Heart left ventricle (tissue), 16 donors: ENCODE data around the gene GAD2. TPM values are rescaled to one million over a fixed set of nuclear protein-coding genes. Genes with fewer than 3 reads are reported as not detected.

ENCODE experiments used
- ATAC-seq, 4 donors: fragments of 200-7000 bp; cut with Tn5 transposase; one replicate each; pipeline ENCODE4 v1.9.1; 2020 to 2022; ENCODE audit warnings: moderate library complexity in 4 of 4, mild to moderate bottlenecking in 3 of 4, moderate number of reproducible peaks in 1 of 4
- DNase-seq, 5 donors: peaks; one replicate each; pipeline ENCODE4 v3.0.0-alpha.2; 2020
- H3K27ac ChIP-seq, 12 donors: fragments of 200-600 bp; sonication (generic) in 4 of 12; one replicate each; pipeline versions ENCODE4 v1.5.0 to v1.8.0; 2016 to 2022; ENCODE audit warnings: mild to moderate bottlenecking in 2 of 12
- H3K27me3 ChIP-seq, 9 donors: fragments of 200-600 bp; sonication (generic) in 2 of 9; one replicate each; pipeline versions ENCODE4 v1.5.1 to v1.8.0; 2016 to 2022; ENCODE audit warnings: mild to moderate bottlenecking in 3 of 9
- H3K36me3 ChIP-seq, 9 donors: fragments of 200-600 bp; sonication (generic) in 2 of 9; one replicate each; pipeline versions ENCODE4 v1.5.0 to v1.8.0; 2018 to 2022; ENCODE audit warnings: mild to moderate bottlenecking in 2 of 9
- H3K4me1 ChIP-seq, 12 donors: fragments of 200-600 bp; sonication (generic) in 4 of 12; one replicate each; pipeline versions ENCODE4 v1.5.0 to v1.8.0; 2016 to 2022; ENCODE audit warnings: mild to moderate bottlenecking in 3 of 12
- H3K4me3 ChIP-seq, 12 donors: fragments of 200-600 bp; sonication (generic) in 4 of 12; one replicate each; pipeline versions ENCODE4 v1.5.0 to v1.8.0; 2017 to 2022; ENCODE audit warnings: mild to moderate bottlenecking in 9 of 12, moderate library complexity in 4 of 12
- H3K9me3 ChIP-seq, 12 donors: fragments of 200-600 bp; sonication (generic) in 4 of 12; one replicate each; pipeline versions ENCODE4 v1.5.0 to v1.8.0; 2016 to 2022; ENCODE audit warnings: mild to moderate bottlenecking in 1 of 12
- POLR2A ChIP-seq, 2 donors: fragments of 450-650 bp; IDR thresholded peaks; one replicate each; pipeline ENCODE4 v1.6.1; 2017; ENCODE audit warnings: antibody characterized with exemption in 2 of 2, mild to moderate bottlenecking in 2 of 2, moderate library complexity in 2 of 2
- WGBS, 4 donors: extraction: QIAGEN DNeasy Blood & Tissue Kit in 2 of 4; methylation state at CpG; one replicate each; pipeline versions ENCODE4 v1.1.5 to v1.1.7; 2013 to 2018; 5-methylcytosine and 5-hydroxymethylcytosine counted together
- intact Hi-C, 10 donors: fragments of 100-400 bp; cut with DNase I; formaldehyde crosslinking; loops; one replicate each; pipeline versions ENCODE4 v1.11.1 to v1.14.2; 2022
- polyA plus RNA-seq, 2 donors: library from polyadenylated mRNA; stranded (reverse); fragments of 200-250 nt; gene quantifications; one replicate each; pipeline ENCODE4 v1.2.3, GENCODE V29; 2013
- total RNA-seq, 9 donors: library from RNA; depleted of rRNA in 2 of 9; stranded (reverse); fragments of >200 nt in 2 of 9; fragmentation: NEBNext Ultra II Directional in 3 of 9; extraction: Animal tissue kit (Norgen Biotek cat#: 25700) in 3 of 9; gene quantifications; one replicate each; pipeline versions ENCODE4 v1.1.0 to v1.2.4, GENCODE V29; 2016 to 2023
- TF ChIP-seq, protein P1 (sequence below), 12 donors: fragments of 200-600 bp; sonication (generic) in 4 of 12; IDR thresholded peaks; one replicate each; pipeline versions ENCODE4 v1.5.0 to v1.8.0; 2018 to 2022; ENCODE audit warnings: antibody characterized with exemption in 12 of 12, mild to moderate bottlenecking in 5 of 12
- donor health status: ischemic (EF 13 %, LVEDD 7.1; RV severe dilation, severe dysfunction).
- donor health status: healthy with polysubstance abuse.
- donor health status: DM: no; HTN: yes; CAD: no.
- donor health status: DM: no; HTN: no; CAD: no.
- donor health status: ischemic (EF 25% LVEDD 6.9; RV normal size, moderate dysfunction).
- donor health status: ischemic (EF 25% LVEDD 5.7; RV mildly dilated, moderate dysfunction).
- donor health status: healthy.
- donor health status: DM: yes; HTN: yes; CAD: no.
- donor health status: ischemic (EF 35%, LVEDD 5.7; RV mildly dilated, moderate dysfunction).
- donor health status: nonischemic (EF 11% LVEDD 7.7; RV severe dilation, severe dysfunction).
- donor health status: DM: yes; HTN: yes; CAD: no.
- donor health status: PGD.
- donor health status: ischemic (EF 29% LVEDD 5.4; RV normal size, mild dysfunction).
- donor health status: nonischemic (EF 23%, LVEDD 6.1; RV moderate dilation, normal function).

Gene GAD2
- total and polyA plus RNA-seq, 11 donors, result not detected

DNA sequence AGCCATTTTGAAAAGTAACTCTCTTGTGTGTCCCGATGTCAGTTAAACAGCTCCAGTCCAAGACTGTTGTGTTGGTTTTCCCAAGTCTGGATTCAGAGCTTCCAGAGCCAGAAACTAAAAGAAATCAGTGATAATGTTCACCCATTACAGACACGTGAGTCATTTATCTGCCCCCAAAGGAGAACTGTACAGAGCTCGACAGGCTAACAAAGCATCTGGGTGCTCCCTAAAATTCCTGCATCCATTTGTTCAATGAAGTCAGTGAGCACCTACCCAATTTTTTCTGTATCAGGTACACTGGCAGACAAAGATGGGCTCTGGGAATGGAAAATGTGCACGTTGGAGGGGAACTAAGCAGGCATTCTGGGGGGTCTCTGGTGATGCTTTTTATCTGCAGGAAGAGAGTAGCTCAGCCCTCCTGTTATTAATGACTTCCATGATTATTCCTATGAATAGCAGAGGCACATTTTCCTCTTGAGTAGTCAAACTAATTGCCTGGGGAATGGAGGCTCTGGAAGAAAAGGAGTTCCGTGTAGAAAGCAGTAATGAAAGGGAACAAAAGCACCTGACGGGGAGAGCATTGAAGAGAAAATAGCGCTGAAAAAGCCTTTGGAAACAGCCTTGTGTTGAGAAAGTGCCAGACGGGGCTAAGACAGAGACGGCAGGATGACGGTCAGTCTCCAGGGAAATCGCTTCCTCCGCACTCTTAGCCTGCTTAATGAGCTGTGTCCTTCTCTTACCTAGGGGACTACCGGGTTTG is 75.3 kb downstream of the GAD2 start:
- ATAC-seq (no peak), DNase-seq (no peak)
- TF ChIP-seq POLR2A (IDR thresholded peaks at IDR 0.05), result no peak
- TF ChIP-seq, protein P1, sequence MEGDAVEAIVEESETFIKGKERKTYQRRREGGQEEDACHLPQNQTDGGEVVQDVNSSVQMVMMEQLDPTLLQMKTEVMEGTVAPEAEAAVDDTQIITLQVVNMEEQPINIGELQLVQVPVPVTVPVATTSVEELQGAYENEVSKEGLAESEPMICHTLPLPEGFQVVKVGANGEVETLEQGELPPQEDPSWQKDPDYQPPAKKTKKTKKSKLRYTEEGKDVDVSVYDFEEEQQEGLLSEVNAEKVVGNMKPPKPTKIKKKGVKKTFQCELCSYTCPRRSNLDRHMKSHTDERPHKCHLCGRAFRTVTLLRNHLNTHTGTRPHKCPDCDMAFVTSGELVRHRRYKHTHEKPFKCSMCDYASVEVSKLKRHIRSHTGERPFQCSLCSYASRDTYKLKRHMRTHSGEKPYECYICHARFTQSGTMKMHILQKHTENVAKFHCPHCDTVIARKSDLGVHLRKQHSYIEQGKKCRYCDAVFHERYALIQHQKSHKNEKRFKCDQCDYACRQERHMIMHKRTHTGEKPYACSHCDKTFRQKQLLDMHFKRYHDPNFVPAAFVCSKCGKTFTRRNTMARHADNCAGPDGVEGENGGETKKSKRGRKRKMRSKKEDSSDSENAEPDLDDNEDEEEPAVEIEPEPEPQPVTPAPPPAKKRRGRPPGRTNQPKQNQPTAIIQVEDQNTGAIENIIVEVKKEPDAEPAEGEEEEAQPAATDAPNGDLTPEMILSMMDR (IDR thresholded peaks at IDR 0.05), result no peak
- no peaks in the 10 kb centered on the region for H3K9me3 ChIP-seq
- peaks cover 0 to 6% (median 0%) of the 10 kb centered on the region in 9 donors for H3K27me3 ChIP-seq
- H3K27ac ChIP-seq, result no peak overlapping the region
- no peaks in the 10 kb centered on the region for H3K36me3 ChIP-seq
- H3K4me3 ChIP-seq, result no peak overlapping the region
- 61 to 71% (median 64%) methylated on average over 13 of the region's 13 CpGs for WGBS, 4 donors
- intact Hi-C loops, result no loop called here
- H3K4me1 ChIP-seq, result no peaks in the 10 kb centered on the region

DNA sequence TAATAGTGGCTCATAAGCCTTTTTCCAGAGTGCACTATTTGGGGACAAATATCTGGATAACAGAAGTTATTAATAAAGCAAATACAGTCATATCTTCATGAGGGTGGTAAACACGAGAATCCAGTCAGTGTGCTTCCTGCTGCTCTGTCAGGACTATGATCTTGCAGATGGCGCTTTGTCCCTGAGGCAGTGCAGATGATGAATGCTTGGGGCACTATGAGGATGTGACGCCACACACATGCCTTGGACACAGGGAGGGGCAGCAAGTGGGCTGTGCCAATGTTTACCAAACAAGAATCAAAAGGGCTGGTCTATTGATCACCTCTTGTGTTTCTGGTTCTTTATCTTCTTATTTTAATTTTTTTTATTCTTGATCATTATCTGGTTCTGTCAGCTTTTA is 79.8 kb downstream of the GAD2 start:
- intact Hi-C loops, result no loop called here
- Histone ChIP-seq H3K27me3 (peaks cover 0 to 3% (median 0%) of the 10 kb centered on the region in 9 donors), H3K4me3 (no peak overlapping the region), H3K4me1 (no peaks in the 10 kb centered on the region), H3K36me3 (no peaks in the 10 kb centered on the region), H3K27ac (no peak overlapping the region), H3K9me3 (no peaks in the 10 kb centered on the region)
- ATAC-seq (no peak), DNase-seq (no peak)
- 63 to 79% (median 69%) methylated on average over 3 of the region's 3 CpGs for WGBS, 4 donors
- no peak for TF ChIP-seq POLR2A (IDR thresholded peaks at IDR 0.05)
- TF ChIP-seq, protein P1 (IDR thresholded peaks at IDR 0.05), result no peak

DNA sequence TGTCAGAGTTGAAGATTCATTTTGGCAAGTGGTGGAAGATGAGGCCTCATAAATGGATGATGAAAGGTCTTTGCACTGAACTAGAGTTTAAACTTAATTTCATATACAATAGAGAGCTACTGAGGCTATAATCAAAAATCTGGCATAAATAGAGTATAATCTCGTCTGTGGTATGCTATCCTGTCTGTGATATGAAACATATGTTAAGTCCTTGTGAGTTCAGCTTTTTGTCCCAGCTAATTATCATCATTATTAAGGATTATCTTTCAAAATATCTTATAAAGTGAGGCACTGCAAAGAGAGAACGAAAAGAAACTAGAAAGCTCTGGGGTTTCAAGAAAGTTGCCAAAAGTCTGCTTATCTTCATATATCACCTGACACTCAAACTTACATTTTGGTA is 83.4 kb downstream of the GAD2 start:
- intact Hi-C loops, result no loop called here
- no peaks in the 10 kb centered on the region for H3K4me1 ChIP-seq

DNA sequence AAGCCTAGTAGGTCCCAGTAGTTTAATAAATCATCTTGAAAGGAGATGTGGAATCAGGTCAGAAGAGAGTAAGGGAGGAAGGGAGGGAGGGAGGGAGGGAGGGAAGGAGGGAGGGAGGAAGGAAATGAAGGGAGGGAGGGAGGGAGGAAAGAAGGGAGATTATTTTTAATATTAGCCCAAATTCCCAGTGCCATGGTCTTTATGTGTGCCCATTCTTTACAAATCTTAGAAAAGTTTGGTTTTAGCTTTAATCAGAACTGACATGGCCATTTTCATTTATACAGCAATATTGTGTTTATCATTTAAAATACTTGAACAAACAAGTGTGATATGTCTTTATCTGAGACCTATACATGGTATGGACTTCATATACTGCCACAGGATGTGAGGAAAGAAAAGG is 86.8 kb downstream of the GAD2 start:
- ATAC-seq (no peak), DNase-seq (no peak)
- Histone ChIP-seq H3K9me3 (no peaks in the 10 kb centered on the region), H3K4me3 (no peak overlapping the region), H3K27ac (no peak overlapping the region), H3K36me3 (no peaks in the 10 kb centered on the region), H3K4me1 (no peaks in the 10 kb centered on the region), H3K27me3 (peaks cover 0 to 2% (median 0%) of the 10 kb centered on the region in 9 donors)
- TF ChIP-seq, protein P1 (IDR thresholded peaks at IDR 0.05), result no peak
- no peak for TF ChIP-seq POLR2A (IDR thresholded peaks at IDR 0.05)
- intact Hi-C loops, result no loop called here

More for the DNA sequence above, 83.4 kb downstream of the GAD2 start:
- no peak overlapping the region for H3K27ac ChIP-seq
- WGBS, 4 donors, result 39 to 55% (median 47%) methylated on average over 2 of the region's 2 CpGs
- ATAC-seq, result no peak
- DNase-seq, result no peak
- no peaks in the 10 kb centered on the region for H3K27me3 ChIP-seq
- H3K4me3 ChIP-seq, result no peak overlapping the region
- H3K9me3 ChIP-seq, result no peaks in the 10 kb centered on the region
- no peaks in the 10 kb centered on the region for H3K36me3 ChIP-seq
- TF ChIP-seq, protein P1 (IDR thresholded peaks at IDR 0.05), result no peak
- TF ChIP-seq POLR2A (IDR thresholded peaks at IDR 0.05), result no peak
